HEK293 (cell line): ENCODE results near the gene SPRED3.
A peak's percentile ranks its signal among the peaks of the same experiment; 100 is the strongest.

Experiments used
- CTCF ChIA-PET: fragments of 350-600 bp; formaldehyde crosslinking; extraction: SDS; loops from one replicate; lab custom pipeline; 2021; ENCODE audit warnings: antibody characterized with exemption; lab: Yijun Ruan, JAX
- POLR2A ChIA-PET: fragments of 300-600 bp; formaldehyde crosslinking; extraction: SDS; loops from one replicate; lab custom pipeline; 2020; ENCODE audit warnings: antibody characterized with exemption, inconsistent platforms; lab: Yijun Ruan, JAX
- H3K27ac ChIP-seq: fragments of 200-500 bp; sonication (Bioruptor generic); 2 replicates; pipeline ENCODE4 v1.5.1; 2014; ENCODE audit warnings: low read depth, low read length, control low read depth, inconsistent platforms; ENCODE audit errors: extremely low read depth
- H3K36me3 ChIP-seq, 2 experiments: fragments of 200-500 bp in 1 of 2; sonication (Bioruptor generic) in 1 of 2; 1 replicate in 1 of 2; 2 replicates in 1 of 2; pipeline ENCODE4 v1.5.1; 2014 to 2017; ENCODE audit warnings: inconsistent platforms in 2 of 2, low read length in 2 of 2; ENCODE audit not compliant: control insufficient read depth in 2 of 2, insufficient read depth in 1 of 2
- H3K4me1 ChIP-seq: fragments of 200-500 bp; sonication (Bioruptor generic); 2 replicates; pipeline ENCODE4 v1.5.1; 2014; ENCODE audit warnings: mild to moderate bottlenecking, low read length, inconsistent platforms; ENCODE audit not compliant: control insufficient read depth, insufficient read depth
- H3K4me3 ChIP-seq: 2 replicates; pipeline ENCODE4 v1.5.1; 2011; ENCODE audit warnings: low read depth, mild to moderate bottlenecking, control low read depth, low read length, moderate library complexity
- H3K9me3 ChIP-seq: fragments of 200-500 bp; sonication (Bioruptor generic); 2 replicates; pipeline ENCODE4 v1.5.1; 2014; ENCODE audit warnings: low read depth, low read length, inconsistent platforms; ENCODE audit not compliant: control insufficient read depth, insufficient read depth
- BCL11A ChIP-seq: fragments of 450-650 bp; formaldehyde crosslinking; IDR thresholded peaks from 2 replicates; pipeline ENCODE4 v1.5.1; 2016; ENCODE audit warnings: low read depth, missing biosample characterization, missing genetic modification characterization
- ELK4 ChIP-seq: IDR thresholded peaks from 2 replicates; pipeline ENCODE4 v1.6.1; 2011; ENCODE audit warnings: mild to moderate bottlenecking, low read depth, low read length, borderline replicate concordance
- KLF1 ChIP-seq: fragments of 450-650 bp; formaldehyde crosslinking; IDR thresholded peaks from 2 replicates; pipeline ENCODE4 v1.5.1; 2016; ENCODE audit warnings: missing biosample characterization, missing genetic modification characterization
- SCRT2 ChIP-seq: fragments of 450-650 bp; formaldehyde crosslinking; IDR thresholded peaks from 2 replicates; pipeline ENCODE4 v1.5.1; 2016; ENCODE audit warnings: missing biosample characterization, missing genetic modification characterization
- SETDB1 ChIP-seq: IDR thresholded peaks from one replicate; pipeline ENCODE4 v1.6.1; 2017; ENCODE audit warnings: mild to moderate bottlenecking, low read length, moderate library complexity, mixed read lengths; ENCODE audit not compliant: insufficient read length
- TCF7L2 ChIP-seq: IDR thresholded peaks from 2 replicates; pipeline ENCODE4 v1.6.1; 2011; ENCODE audit warnings: low read depth, mild to moderate bottlenecking, inconsistent platforms, low read length, moderate library complexity, borderline replicate concordance
- ZBTB10 ChIP-seq: fragments of 450-650 bp; formaldehyde crosslinking; IDR thresholded peaks from 2 replicates; pipeline ENCODE4 v1.5.1; 2016; ENCODE audit warnings: missing biosample characterization, missing genetic modification characterization
- ZBTB8A ChIP-seq: fragments of 450-650 bp; formaldehyde crosslinking; IDR thresholded peaks from 2 replicates; pipeline ENCODE4 v1.5.1; 2016; ENCODE audit warnings: missing biosample characterization, missing genetic modification characterization
- ZFP41 ChIP-seq: fragments of 450-650 bp; formaldehyde crosslinking; IDR thresholded peaks from 2 replicates; pipeline ENCODE4 v1.5.1; 2016; ENCODE audit warnings: missing biosample characterization, missing genetic modification characterization, borderline replicate concordance
- ZNF121 ChIP-seq: fragments of 450-650 bp; formaldehyde crosslinking; IDR thresholded peaks from 2 replicates; pipeline ENCODE4 v1.5.1; 2016; ENCODE audit warnings: missing biosample characterization, missing genetic modification characterization
- ZNF24 ChIP-seq: fragments of 450-650 bp; formaldehyde crosslinking; IDR thresholded peaks from 2 replicates; pipeline ENCODE4 v1.5.1; 2016; ENCODE audit warnings: missing biosample characterization, missing genetic modification characterization
- ZNF274 ChIP-seq, 2 experiments: fragments of 200-500 bp in 1 of 2; fragments of 450-650 bp in 1 of 2; sonication (Bioruptor generic) in 1 of 2; formaldehyde crosslinking in 1 of 2; IDR thresholded peaks; 2 replicates each; pipeline versions ENCODE4 v1.5.1 to v1.6.1; 2014 to 2016; ENCODE audit warnings: borderline replicate concordance in 1 of 2, inconsistent platforms in 1 of 2, low read length in 1 of 2, missing biosample characterization in 1 of 2, missing genetic modification characterization in 1 of 2
- ZNF302 ChIP-seq: fragments of 450-650 bp; formaldehyde crosslinking; IDR thresholded peaks from 2 replicates; pipeline ENCODE4 v1.5.1; 2016; ENCODE audit warnings: missing biosample characterization, missing genetic modification characterization, low read depth
- ZNF335 ChIP-seq: fragments of 450-650 bp; formaldehyde crosslinking; conservative IDR thresholded peaks from 2 replicates; pipeline ENCODE4 v1.5.1; 2016; ENCODE audit warnings: missing biosample characterization, missing genetic modification characterization
- ZNF501 ChIP-seq: fragments of 450-650 bp; formaldehyde crosslinking; IDR thresholded peaks from 2 replicates; pipeline ENCODE4 v1.5.1; 2016; ENCODE audit warnings: missing biosample characterization, missing genetic modification characterization
- ZNF560 ChIP-seq: fragments of 450-650 bp; formaldehyde crosslinking; IDR thresholded peaks from 2 replicates; pipeline ENCODE4 v1.5.1; 2017; ENCODE audit warnings: missing biosample characterization, missing genetic modification characterization, borderline replicate concordance
- ZNF600 ChIP-seq: fragments of 450-650 bp; formaldehyde crosslinking; IDR thresholded peaks from 2 replicates; pipeline ENCODE4 v1.5.1; 2016; ENCODE audit warnings: missing biosample characterization, missing genetic modification characterization
- ZNF623 ChIP-seq: fragments of 450-650 bp; formaldehyde crosslinking; IDR thresholded peaks from 2 replicates; pipeline ENCODE4 v1.5.1; 2016; ENCODE audit warnings: missing biosample characterization, missing genetic modification characterization
- ZNF777 ChIP-seq: fragments of 450-650 bp; formaldehyde crosslinking; IDR thresholded peaks from 2 replicates; pipeline ENCODE4 v1.5.1; 2017; ENCODE audit warnings: missing biosample characterization, missing genetic modification characterization, borderline replicate concordance
- TF ChIP-seq, protein P1 (sequence below): fragments of 450-650 bp; formaldehyde crosslinking; IDR thresholded peaks from 2 replicates; pipeline ENCODE4 v1.5.1; 2017; ENCODE audit warnings: missing biosample characterization, mild to moderate bottlenecking, missing genetic modification characterization, moderate library complexity
- TF ChIP-seq, protein P2 (sequence below): fragments of 450-650 bp; formaldehyde crosslinking; IDR thresholded peaks from 2 replicates; pipeline ENCODE4 v1.5.1; 2016; ENCODE audit warnings: missing biosample characterization, missing genetic modification characterization
- TF ChIP-seq, protein P3 (sequence below): fragments of 450-650 bp; formaldehyde crosslinking; conservative IDR thresholded peaks from 2 replicates; pipeline ENCODE4 v1.5.1; 2016; ENCODE audit warnings: low read depth, missing biosample characterization, missing genetic modification characterization
- TF ChIP-seq, protein P4 (sequence below): fragments of 450-650 bp; formaldehyde crosslinking; IDR thresholded peaks from 2 replicates; pipeline ENCODE4 v1.5.1; 2016; ENCODE audit warnings: missing biosample characterization, missing genetic modification characterization, low read depth

Gene SPRED3

DNA sequence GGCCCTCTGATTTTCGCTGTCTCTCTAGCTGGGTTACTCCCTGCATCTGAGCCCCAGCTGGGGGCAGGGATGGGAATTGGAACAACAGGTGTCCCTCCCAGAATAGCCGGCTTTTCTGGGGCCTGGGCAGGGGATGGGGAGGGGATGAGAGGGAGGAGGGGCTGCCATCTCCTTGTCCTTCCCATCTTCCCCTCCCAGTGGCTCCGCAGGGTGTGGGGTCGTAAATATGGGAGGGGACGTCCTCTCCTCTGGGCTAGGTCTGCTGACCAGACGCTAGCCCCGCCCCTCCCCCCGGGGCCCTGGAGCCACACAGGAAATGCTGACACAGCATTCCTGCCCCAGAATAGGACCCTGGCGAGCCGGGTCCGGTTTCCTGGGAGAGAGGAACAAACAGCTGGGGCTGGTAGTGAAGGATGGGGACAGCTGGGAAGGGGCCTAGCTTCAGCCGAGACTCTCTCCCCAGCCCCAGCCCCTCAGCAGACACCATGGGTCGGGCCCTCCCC is 46.1 kb downstream of the SPRED3 start:
- CTCF ChIA-PET: interaction anchor here (0.7 to 2.0 kb wide), 3 partner anchors 31 to 335 kb away, joined by 3 to 12 read pairs (median 7); partner anchors contain the start of gene FAM98C
- Histone ChIP-seq H3K36me3 (no peaks in the 10 kb centered on the region; a peak in 1 of 3 replicates), H3K27ac (no peak overlapping the region), H3K9me3 (no peaks in the 10 kb centered on the region), H3K4me1 (peaks cover 12% of the 10 kb centered on the region), H3K4me3 (no peak overlapping the region)
- POLR2A ChIA-PET: interaction anchor here (0.6 kb wide), 1 partner anchor 417 kb away, joined by 11 read pairs; no protein-coding TSS in a partner anchor
- no peak for TF ChIP-seq ZNF274 (IDR thresholded peaks at IDR 0.05; ENCODE audit: low read length)
- TF ChIP-seq ZNF274 (tag by site-specific recombination; IDR thresholded peaks at IDR 0.05; ENCODE audit: borderline replicate concordance): no peak
- TF ChIP-seq ZFP41 (tag by site-specific recombination): no peak
- 0 out of 2 replicates have a peak, but pooled peaks have one; percentile 24 for TF ChIP-seq ZNF600 (tag by site-specific recombination)
- TF ChIP-seq, protein P1, sequence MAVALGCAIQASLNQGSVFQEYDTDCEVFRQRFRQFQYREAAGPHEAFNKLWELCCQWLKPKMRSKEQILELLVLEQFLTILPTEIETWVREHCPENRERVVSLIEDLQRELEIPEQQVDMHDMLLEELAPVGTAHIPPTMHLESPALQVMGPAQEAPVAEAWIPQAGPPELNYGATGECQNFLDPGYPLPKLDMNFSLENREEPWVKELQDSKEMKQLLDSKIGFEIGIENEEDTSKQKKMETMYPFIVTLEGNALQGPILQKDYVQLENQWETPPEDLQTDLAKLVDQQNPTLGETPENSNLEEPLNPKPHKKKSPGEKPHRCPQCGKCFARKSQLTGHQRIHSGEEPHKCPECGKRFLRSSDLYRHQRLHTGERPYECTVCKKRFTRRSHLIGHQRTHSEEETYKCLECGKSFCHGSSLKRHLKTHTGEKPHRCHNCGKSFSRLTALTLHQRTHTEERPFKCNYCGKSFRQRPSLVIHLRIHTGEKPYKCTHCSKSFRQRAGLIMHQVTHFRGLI (tag by site-specific recombination): no peak
- no peak for TF ChIP-seq TCF7L2
- TF ChIP-seq SETDB1: no peak
- TF ChIP-seq ZNF777 (tag by site-specific recombination): no peak
- TF ChIP-seq ZNF335 (tag by site-specific recombination): peak; percentile 28
- TF ChIP-seq ZNF560: no peak
- TF ChIP-seq ZNF121 (tag by site-specific recombination): no peak
- no peak for TF ChIP-seq BCL11A (tag by site-specific recombination)
- no peak for TF ChIP-seq ZNF501 (tag by site-specific recombination)
- 0 out of 2 replicates have a peak, but pooled peaks have one; percentile 14 for TF ChIP-seq ZBTB8A (tag by site-specific recombination)
- TF ChIP-seq ZNF623: no peak
- no peak for TF ChIP-seq ZNF24 (tag by site-specific recombination)
- TF ChIP-seq, protein P2, sequence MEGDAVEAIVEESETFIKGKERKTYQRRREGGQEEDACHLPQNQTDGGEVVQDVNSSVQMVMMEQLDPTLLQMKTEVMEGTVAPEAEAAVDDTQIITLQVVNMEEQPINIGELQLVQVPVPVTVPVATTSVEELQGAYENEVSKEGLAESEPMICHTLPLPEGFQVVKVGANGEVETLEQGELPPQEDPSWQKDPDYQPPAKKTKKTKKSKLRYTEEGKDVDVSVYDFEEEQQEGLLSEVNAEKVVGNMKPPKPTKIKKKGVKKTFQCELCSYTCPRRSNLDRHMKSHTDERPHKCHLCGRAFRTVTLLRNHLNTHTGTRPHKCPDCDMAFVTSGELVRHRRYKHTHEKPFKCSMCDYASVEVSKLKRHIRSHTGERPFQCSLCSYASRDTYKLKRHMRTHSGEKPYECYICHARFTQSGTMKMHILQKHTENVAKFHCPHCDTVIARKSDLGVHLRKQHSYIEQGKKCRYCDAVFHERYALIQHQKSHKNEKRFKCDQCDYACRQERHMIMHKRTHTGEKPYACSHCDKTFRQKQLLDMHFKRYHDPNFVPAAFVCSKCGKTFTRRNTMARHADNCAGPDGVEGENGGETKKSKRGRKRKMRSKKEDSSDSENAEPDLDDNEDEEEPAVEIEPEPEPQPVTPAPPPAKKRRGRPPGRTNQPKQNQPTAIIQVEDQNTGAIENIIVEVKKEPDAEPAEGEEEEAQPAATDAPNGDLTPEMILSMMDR (tag by site-specific recombination): no peak
- TF ChIP-seq ZNF302 (tag by site-specific recombination): no peak
- TF ChIP-seq, protein P3, sequence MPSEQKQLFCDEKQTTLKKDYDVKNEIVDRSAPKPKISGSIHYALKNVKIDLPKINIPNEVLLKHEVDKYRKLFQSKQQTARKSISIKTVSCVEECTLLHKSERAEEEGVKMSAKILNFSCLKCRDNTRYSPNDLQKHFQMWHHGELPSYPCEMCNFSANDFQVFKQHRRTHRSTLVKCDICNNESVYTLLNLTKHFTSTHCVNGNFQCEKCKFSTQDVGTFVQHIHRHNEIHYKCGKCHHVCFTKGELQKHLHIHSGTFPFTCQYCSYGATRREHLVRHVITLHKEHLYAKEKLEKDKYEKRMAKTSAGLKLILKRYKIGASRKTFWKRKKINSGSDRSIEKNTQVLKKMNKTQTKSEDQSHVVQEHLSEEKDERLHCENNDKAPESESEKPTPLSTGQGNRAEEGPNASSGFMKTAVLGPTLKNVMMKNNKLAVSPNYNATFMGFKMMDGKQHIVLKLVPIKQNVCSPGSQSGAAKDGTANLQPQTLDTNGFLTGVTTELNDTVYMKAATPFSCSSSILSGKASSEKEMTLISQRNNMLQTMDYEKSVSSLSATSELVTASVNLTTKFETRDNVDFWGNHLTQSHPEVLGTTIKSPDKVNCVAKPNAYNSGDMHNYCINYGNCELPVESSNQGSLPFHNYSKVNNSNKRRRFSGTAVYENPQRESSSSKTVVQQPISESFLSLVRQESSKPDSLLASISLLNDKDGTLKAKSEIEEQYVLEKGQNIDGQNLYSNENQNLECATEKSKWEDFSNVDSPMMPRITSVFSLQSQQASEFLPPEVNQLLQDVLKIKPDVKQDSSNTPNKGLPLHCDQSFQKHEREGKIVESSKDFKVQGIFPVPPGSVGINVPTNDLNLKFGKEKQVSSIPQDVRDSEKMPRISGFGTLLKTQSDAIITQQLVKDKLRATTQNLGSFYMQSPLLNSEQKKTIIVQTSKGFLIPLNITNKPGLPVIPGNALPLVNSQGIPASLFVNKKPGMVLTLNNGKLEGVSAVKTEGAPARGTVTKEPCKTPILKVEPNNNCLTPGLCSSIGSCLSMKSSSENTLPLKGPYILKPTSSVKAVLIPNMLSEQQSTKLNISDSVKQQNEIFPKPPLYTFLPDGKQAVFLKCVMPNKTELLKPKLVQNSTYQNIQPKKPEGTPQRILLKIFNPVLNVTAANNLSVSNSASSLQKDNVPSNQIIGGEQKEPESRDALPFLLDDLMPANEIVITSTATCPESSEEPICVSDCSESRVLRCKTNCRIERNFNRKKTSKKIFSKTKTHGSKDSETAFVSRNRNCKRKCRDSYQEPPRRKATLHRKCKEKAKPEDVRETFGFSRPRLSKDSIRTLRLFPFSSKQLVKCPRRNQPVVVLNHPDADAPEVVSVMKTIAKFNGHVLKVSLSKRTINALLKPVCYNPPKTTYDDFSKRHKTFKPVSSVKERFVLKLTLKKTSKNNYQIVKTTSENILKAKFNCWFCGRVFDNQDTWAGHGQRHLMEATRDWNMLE (tag by site-specific recombination): no peak
- TF ChIP-seq, protein P4, sequence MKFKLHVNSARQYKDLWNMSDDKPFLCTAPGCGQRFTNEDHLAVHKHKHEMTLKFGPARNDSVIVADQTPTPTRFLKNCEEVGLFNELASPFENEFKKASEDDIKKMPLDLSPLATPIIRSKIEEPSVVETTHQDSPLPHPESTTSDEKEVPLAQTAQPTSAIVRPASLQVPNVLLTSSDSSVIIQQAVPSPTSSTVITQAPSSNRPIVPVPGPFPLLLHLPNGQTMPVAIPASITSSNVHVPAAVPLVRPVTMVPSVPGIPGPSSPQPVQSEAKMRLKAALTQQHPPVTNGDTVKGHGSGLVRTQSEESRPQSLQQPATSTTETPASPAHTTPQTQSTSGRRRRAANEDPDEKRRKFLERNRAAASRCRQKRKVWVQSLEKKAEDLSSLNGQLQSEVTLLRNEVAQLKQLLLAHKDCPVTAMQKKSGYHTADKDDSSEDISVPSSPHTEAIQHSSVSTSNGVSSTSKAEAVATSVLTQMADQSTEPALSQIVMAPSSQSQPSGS (tag by site-specific recombination): no peak
- no peak for TF ChIP-seq ZBTB10 (tag by site-specific recombination)
- TF ChIP-seq KLF1 (tag by site-specific recombination): peak; percentile 94
- no peak for TF ChIP-seq ELK4
- TF ChIP-seq SCRT2 (tag by site-specific recombination): peak; percentile 99
